DOHH2 (cell line): ENCODE measurements around the gene CHPT1.

Experiments used
- H3F3A ChIP-seq: fragments of 200-600 bp; sonication (generic), shearing (Covaris generic); 2 replicates; pipeline ENCODE4 v1.6.0; 2016; ENCODE audit warnings: antibody characterized with exemption, mild to moderate bottlenecking; ENCODE audit not compliant: control insufficient read depth, insufficient read depth
- H3K27ac ChIP-seq: fragments of 200-600 bp; sonication (generic); 2 replicates; pipeline ENCODE4 v1.5.1; 2014; ENCODE audit warnings: low read depth, mild to moderate bottlenecking, low read length, moderate library complexity
- H3K27me3 ChIP-seq: fragments of 200-600 bp; sonication (generic); 2 replicates; pipeline ENCODE4 v1.6.1; 2014; ENCODE audit warnings: mild to moderate bottlenecking, low read length, mixed read lengths; ENCODE audit not compliant: control insufficient read depth
- H3K36me3 ChIP-seq: fragments of 200-600 bp; sonication (generic); 2 replicates; pipeline ENCODE4 v1.6.1; 2014; ENCODE audit warnings: mild to moderate bottlenecking, low read length, moderate library complexity, mixed read lengths; ENCODE audit not compliant: control insufficient read depth
- H3K4me1 ChIP-seq: fragments of 200-600 bp; sonication (generic); 2 replicates; pipeline ENCODE4 v1.6.1; 2014; ENCODE audit warnings: mild to moderate bottlenecking, low read length, mixed read lengths; ENCODE audit not compliant: control insufficient read depth
- H3K4me2 ChIP-seq: fragments of 200-600 bp; sonication (generic); 2 replicates; pipeline ENCODE4 v1.6.0; 2014; ENCODE audit warnings: mild to moderate bottlenecking, low read length, moderate library complexity
- H3K4me3 ChIP-seq: fragments of 200-600 bp; sonication (generic); 2 replicates; pipeline ENCODE4 v1.5.1; 2014; ENCODE audit warnings: mild to moderate bottlenecking, low read length, mixed read lengths
- H3K79me2 ChIP-seq: fragments of 200-600 bp; sonication (generic); 2 replicates; pipeline ENCODE4 v1.6.1; 2014; ENCODE audit warnings: mild to moderate bottlenecking, low read length, mixed read lengths; ENCODE audit not compliant: control insufficient read depth
- H3K9me2 ChIP-seq: fragments of 200-600 bp; sonication (generic); replicated peaks from 2 replicates; pipeline ENCODE4 v1.6.1; 2014; ENCODE audit warnings: mild to moderate bottlenecking, low read length, mixed read lengths; ENCODE audit not compliant: control insufficient read depth
- H3K9me3 ChIP-seq: fragments of 200-600 bp; sonication (generic); 2 replicates; pipeline ENCODE4 v1.6.1; 2014; ENCODE audit warnings: antibody characterized with exemption, low read length, mixed read lengths; ENCODE audit not compliant: control insufficient read depth, insufficient read depth
- H4K20me1 ChIP-seq: fragments of 200-600 bp; sonication (generic); 2 replicates; pipeline ENCODE4 v1.6.0; 2014; ENCODE audit warnings: low read depth, mild to moderate bottlenecking, antibody characterized with exemption, low read length, moderate library complexity; ENCODE audit not compliant: control insufficient read depth, insufficient read depth
- EZH2phosphoT487 ChIP-seq: fragments of 200-600 bp; sonication (generic); IDR thresholded peaks from 2 replicates; pipeline ENCODE4 v1.6.1; 2017; ENCODE audit warnings: borderline replicate concordance, mild to moderate bottlenecking, antibody characterized with exemption, low read length, moderate library complexity, mixed read lengths
- TF ChIP-seq, protein P1 (sequence below): fragments of 200-600 bp; sonication (generic); IDR thresholded peaks from one replicate; pipeline ENCODE4 v1.5.1; 2014; ENCODE audit warnings: antibody characterized with exemption, mild to moderate bottlenecking, low read depth, low read length; ENCODE audit not compliant: poor library complexity, severe bottlenecking

Gene CHPT1

DNA sequence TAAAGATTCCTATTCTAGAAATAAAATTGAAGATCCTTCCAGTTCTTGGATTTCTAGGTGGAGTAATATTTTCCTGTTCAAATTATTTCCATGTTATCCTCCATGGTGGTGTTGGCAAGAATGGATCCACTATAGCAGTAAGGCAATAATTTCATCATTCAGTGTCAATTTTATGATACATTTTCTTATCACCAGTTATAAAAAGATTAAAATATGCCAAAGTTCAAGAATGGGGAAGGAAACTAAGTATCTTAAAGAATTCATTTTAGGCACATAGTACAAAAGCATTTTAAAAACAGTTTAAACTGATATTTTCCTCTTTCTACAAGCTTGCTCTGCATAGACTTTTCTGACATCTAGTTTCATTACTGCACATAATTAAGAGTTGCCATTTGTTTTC is 22.7 kb downstream of the CHPT1 start:
- Histone ChIP-seq H3K79me2 (0 out of 2 replicates have a peak, but pooled peaks cover 2% of the 10 kb centered on the region), H3F3A (no peaks in the 10 kb centered on the region), H3K4me2 (no peak overlapping the region), H4K20me1 (no peaks in the 10 kb centered on the region), H3K4me1 (peaks cover 12% of the 10 kb centered on the region), H3K9me2 (no peaks in the 10 kb centered on the region), H3K4me3 (no peak overlapping the region), H3K9me3 (no peaks in the 10 kb centered on the region), H3K27me3 (no peaks in the 10 kb centered on the region), H3K36me3 (peaks cover 30% of the 10 kb centered on the region), H3K27ac (no peak overlapping the region)
- TF ChIP-seq, protein P1, sequence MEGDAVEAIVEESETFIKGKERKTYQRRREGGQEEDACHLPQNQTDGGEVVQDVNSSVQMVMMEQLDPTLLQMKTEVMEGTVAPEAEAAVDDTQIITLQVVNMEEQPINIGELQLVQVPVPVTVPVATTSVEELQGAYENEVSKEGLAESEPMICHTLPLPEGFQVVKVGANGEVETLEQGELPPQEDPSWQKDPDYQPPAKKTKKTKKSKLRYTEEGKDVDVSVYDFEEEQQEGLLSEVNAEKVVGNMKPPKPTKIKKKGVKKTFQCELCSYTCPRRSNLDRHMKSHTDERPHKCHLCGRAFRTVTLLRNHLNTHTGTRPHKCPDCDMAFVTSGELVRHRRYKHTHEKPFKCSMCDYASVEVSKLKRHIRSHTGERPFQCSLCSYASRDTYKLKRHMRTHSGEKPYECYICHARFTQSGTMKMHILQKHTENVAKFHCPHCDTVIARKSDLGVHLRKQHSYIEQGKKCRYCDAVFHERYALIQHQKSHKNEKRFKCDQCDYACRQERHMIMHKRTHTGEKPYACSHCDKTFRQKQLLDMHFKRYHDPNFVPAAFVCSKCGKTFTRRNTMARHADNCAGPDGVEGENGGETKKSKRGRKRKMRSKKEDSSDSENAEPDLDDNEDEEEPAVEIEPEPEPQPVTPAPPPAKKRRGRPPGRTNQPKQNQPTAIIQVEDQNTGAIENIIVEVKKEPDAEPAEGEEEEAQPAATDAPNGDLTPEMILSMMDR = no peak
- no peak for TF ChIP-seq EZH2phosphoT487

DNA sequence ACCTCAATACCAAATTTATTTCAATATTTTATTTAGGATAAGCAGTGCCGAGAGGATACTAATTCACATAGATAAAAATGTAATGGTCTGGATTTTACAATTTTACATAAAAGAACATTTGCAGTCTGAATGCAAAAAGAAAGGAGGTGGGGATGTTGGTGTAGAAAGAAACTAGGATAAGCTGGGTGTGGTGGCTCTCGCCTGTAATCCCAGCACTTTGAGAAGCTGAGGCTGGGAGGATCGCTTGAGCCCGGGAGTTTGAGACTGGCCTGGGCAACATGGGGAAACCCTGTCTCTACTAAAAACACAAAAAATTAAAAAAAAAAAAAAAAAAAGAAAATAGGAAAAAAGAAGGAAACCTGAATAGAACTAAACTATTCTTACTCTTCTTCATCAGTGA is 25.0 kb downstream of the CHPT1 start:
- Histone ChIP-seq H3K4me1 (peaks cover 15% of the 10 kb centered on the region), H3F3A (no peaks in the 10 kb centered on the region), H3K4me2 (no peak overlapping the region), H3K9me2 (no peaks in the 10 kb centered on the region), H3K79me2 (no peaks in the 10 kb centered on the region), H4K20me1 (no peaks in the 10 kb centered on the region), H3K27me3 (no peaks in the 10 kb centered on the region), H3K36me3 (peaks cover 34% of the 10 kb centered on the region), H3K9me3 (no peaks in the 10 kb centered on the region), H3K4me3 (no peak overlapping the region), H3K27ac (no peak overlapping the region)
- TF ChIP-seq, protein P1 = no peak
- no peak for TF ChIP-seq EZH2phosphoT487

DNA sequence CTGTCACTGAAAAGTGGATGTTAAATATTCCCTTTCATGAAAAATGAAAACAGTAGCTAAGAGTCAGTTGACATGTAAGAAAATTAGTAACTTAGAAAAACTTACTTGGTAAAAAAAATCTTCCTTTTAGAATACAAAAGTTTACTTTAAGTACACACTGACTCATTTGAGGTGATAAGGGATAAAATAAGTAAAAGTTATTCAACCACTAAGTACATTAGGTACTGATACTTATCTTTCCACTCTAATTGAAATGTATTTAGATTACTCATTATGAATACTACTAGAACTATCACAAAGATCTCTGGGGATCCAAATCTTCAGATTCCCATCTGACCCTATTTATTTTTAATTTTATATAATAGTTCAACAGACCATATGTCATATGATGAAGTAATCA is 29.7 kb downstream of the CHPT1 start:
- Histone ChIP-seq H3K9me2 (no peaks in the 10 kb centered on the region), H3K9me3 (no peaks in the 10 kb centered on the region), H3K36me3 (peaks cover 28% of the 10 kb centered on the region), H3F3A (no peaks in the 10 kb centered on the region), H3K4me3 (no peak overlapping the region), H3K4me2 (no peak overlapping the region), H4K20me1 (no peaks in the 10 kb centered on the region), H3K27ac (no peak overlapping the region), H3K27me3 (no peaks in the 10 kb centered on the region), H3K4me1 (peaks cover 8% of the 10 kb centered on the region), H3K79me2 (no peaks in the 10 kb centered on the region)
- TF ChIP-seq EZH2phosphoT487 = no peak
- TF ChIP-seq, protein P1 = no peak

DNA sequence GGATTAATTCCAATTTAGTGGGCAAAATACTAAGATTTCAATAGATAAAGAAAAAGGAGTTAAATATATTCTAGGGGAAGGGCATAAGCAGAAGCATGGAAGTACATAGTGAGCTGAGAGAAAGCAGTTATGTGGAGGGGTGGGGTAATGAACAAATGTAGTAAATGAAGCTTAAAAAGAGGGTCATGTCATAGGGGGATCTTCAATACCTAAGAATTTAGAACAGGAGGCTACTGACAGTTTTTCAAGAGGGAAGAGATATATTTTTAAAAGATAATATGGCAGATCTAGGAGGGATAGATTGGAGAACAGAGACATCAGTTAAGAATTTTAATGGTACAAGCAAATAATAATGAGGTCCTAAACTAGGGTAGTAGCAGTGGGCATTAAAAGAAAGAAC is 32.4 kb downstream of the CHPT1 start:
- Histone ChIP-seq H3K4me2 (no peak overlapping the region), H3K9me2 (no peaks in the 10 kb centered on the region), H3K4me1 (peaks cover 23% of the 10 kb centered on the region), H3K4me3 (no peak overlapping the region), H3F3A (no peaks in the 10 kb centered on the region), H4K20me1 (no peaks in the 10 kb centered on the region), H3K79me2 (no peaks in the 10 kb centered on the region), H3K36me3 (peaks cover 29% of the 10 kb centered on the region), H3K27me3 (no peaks in the 10 kb centered on the region), H3K27ac (no peak overlapping the region), H3K9me3 (no peaks in the 10 kb centered on the region)
- TF ChIP-seq, protein P1 = no peak
- no peak for TF ChIP-seq EZH2phosphoT487
